Measurements from ENCODE around the gene GRIN1.

Gene GRIN1

DNA sequence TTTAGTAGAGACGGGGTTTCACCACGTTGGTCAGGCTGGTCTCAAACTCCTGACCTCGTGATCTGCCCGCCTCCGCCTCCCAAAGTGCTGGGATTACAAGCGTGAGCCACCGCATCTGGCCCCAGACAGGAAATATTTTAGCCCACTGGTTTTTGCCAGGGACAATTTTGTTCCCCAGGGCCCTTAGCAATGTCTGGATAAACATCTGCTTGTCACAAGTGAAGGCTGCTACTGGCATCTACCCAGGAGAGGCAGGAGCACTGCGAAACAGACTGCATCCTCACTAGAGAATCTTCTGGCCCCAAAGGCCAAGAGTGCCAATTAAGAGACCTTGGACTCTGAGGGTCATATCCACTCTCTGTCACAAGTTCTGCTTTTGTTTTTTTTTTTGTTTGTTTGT is 64.0 kb downstream of the GRIN1 start:
- ChIA-PET CTCF (interaction anchor here (0.6 to 1.5 kb wide), 2 partner anchors 84 to 207 kb away, joined by 3 read pairs; no protein-coding TSS in a partner anchor), POLR2A (interaction anchor here (0.7 to 16.6 kb wide), 5 partner anchors 13 to 117 kb away, joined by 3 to 304 read pairs (median 22); partner anchors contain the start of genes ANAPC2, CYSRT1, MAN1B1 and RNF208)
- no peak overlapping the region for H3K27ac ChIP-seq (ENCODE audit: extremely low read depth, low read depth, low read length)
- peaks cover 9% of the 10 kb centered on the region for H3K4me1 ChIP-seq (ENCODE audit: control insufficient read depth, insufficient read depth, low read length)
- H3K9me3 ChIP-seq (ENCODE audit: control insufficient read depth, insufficient read depth, low read depth, low read length) = no peaks in the 10 kb centered on the region
- no peak overlapping the region for H3K4me3 ChIP-seq (ENCODE audit: low read depth, low read length)
- TF ChIP-seq SP2 (tag by site-specific recombination; IDR thresholded peaks at IDR 0.05) = no peak
- peaks cover under 1 to 15% of the 10 kb centered on the region in 2 experiments; a peak in 2 of 3 replicates for H3K36me3 ChIP-seq (ENCODE audit: control insufficient read depth in 2 of 2, insufficient read depth in 1 of 2, low read length in 2 of 2)

DNA sequence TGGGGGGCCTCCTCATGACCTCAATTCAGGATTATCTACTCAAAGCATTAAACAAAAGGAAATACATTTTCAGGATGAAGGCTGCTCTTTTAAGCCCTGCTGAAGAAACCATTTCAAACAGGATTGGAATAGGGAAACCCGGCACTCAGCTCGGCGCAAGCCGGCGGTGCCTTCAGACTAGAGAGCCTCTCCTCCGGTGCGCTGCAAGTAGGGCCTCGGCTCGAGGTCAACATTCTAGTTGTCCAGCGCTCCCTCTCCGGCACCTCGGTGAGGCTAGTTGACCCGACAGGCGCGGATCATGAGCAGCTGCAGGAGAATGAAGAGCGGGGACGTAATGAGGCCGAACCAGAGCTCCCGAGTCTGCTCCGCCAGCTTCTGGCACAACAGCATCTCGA is 65.8 kb downstream of the GRIN1 start:
- Histone ChIP-seq H3K4me1 (ENCODE audit: control insufficient read depth, insufficient read depth, low read length) (peaks cover 7% of the 10 kb centered on the region), H3K4me3 (ENCODE audit: low read depth, low read length) (peak overlapping the region; percentile 92), H3K27ac (ENCODE audit: extremely low read depth, low read depth, low read length) (peak overlapping the region; percentile 61; the same call in 1 of the 2 replicates), H3K36me3 (ENCODE audit: control insufficient read depth in 2 of 2, insufficient read depth in 1 of 2, low read length in 2 of 2) (peaks cover 7 to 24% of the 10 kb centered on the region in 2 experiments; a peak in 2 of 3 replicates), H3K9me3 (ENCODE audit: control insufficient read depth, insufficient read depth, low read depth, low read length) (no peaks in the 10 kb centered on the region)
- ChIA-PET CTCF (interaction anchor here (0.6 to 1.8 kb wide), 6 partner anchors 12 to 83 kb away, joined by 3 to 7 read pairs (median 5); partner anchors contain the start of gene RNF208), POLR2A (interaction anchor here (0.7 to 16.6 kb wide), 9 partner anchors 15 to 476 kb away, joined by 3 to 304 read pairs (median 4); partner anchors contain the start of genes ANAPC2, CLIC3, CYSRT1 and RNF208)
- TF ChIP-seq PRDM2 (tag by site-specific recombination; IDR thresholded peaks at IDR 0.05; ENCODE audit: borderline replicate concordance) = 0 out of 2 replicates have a peak, but pooled peaks have one; percentile 29
- no peak for TF ChIP-seq ZFP69B (tag by site-specific recombination; IDR thresholded peaks at IDR 0.05)
- TF ChIP-seq ZNF433 (tag by site-specific recombination; IDR thresholded peaks at IDR 0.05; ENCODE audit: low read depth) = no peak
- TF ChIP-seq, protein P1, sequence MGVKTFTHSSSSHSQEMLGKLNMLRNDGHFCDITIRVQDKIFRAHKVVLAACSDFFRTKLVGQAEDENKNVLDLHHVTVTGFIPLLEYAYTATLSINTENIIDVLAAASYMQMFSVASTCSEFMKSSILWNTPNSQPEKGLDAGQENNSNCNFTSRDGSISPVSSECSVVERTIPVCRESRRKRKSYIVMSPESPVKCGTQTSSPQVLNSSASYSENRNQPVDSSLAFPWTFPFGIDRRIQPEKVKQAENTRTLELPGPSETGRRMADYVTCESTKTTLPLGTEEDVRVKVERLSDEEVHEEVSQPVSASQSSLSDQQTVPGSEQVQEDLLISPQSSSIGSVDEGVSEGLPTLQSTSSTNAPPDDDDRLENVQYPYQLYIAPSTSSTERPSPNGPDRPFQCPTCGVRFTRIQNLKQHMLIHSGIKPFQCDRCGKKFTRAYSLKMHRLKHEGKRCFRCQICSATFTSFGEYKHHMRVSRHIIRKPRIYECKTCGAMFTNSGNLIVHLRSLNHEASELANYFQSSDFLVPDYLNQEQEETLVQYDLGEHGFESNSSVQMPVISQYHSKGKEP (tag by site-specific recombination; IDR thresholded peaks at IDR 0.05) = no peak

GRCh38 chr9:137205126-137206069 is 66.4 kb downstream of the GRIN1 start, which contains the start of the genes NDOR1 and TMEM203:
NDOR1 (plus strand) TSS chr9:137205700; CDS start chr9:137205778, 78 bp downstream.
TMEM203 (minus strand) TSS chr9:137205648; CDS start chr9:137205414, 234 bp downstream.
- Histone ChIP-seq H3K9me3 (ENCODE audit: control insufficient read depth, insufficient read depth, low read depth, low read length) (no peaks in the 10 kb centered on the region), H3K36me3 (ENCODE audit: control insufficient read depth in 2 of 2, insufficient read depth in 1 of 2, low read length in 2 of 2) (peaks cover 10 to 30% of the 10 kb centered on the region in 2 experiments; a peak in 2 of 3 replicates), H3K27ac (ENCODE audit: extremely low read depth, low read depth, low read length) (peak within 1 kb of the TSS; percentile 61; the same call in 1 of the 2 replicates), H3K4me1 (ENCODE audit: control insufficient read depth, insufficient read depth, low read length) (peaks cover 7% of the 10 kb centered on the region), H3K4me3 (ENCODE audit: low read depth, low read length) (peak within 1 kb of the TSS; percentile 92)
- POLR2A ChIA-PET = interaction anchor here (0.7 to 16.6 kb wide), 9 partner anchors 16 to 476 kb away, joined by 3 to 304 read pairs (median 4); partner anchors contain the start of genes ANAPC2, CLIC3, CYSRT1 and RNF208
- CTCF ChIA-PET = interaction anchor here (0.6 to 1.8 kb wide), 6 partner anchors 13 to 83 kb away, joined by 3 to 7 read pairs (median 5); partner anchors contain the start of gene RNF208
- no peak for TF ChIP-seq ZNF324 (tag by site-specific recombination; IDR thresholded peaks at IDR 0.05)
- TF ChIP-seq GLI2 (tag by site-specific recombination; IDR thresholded peaks at IDR 0.05; ENCODE audit: borderline replicate concordance, low read depth) = no peak
- no peak for TF ChIP-seq ZNF391 (tag by site-specific recombination; IDR thresholded peaks at IDR 0.05; ENCODE audit: borderline replicate concordance, low read depth)
- peak; percentile 42; the same call in 1 of the 2 replicates for TF ChIP-seq ZBTB20 (tag by site-specific recombination; IDR thresholded peaks at IDR 0.05)
- TF ChIP-seq GLIS1 (tag by site-specific recombination; IDR thresholded peaks at IDR 0.05) = peak; percentile 53; the same call in 1 of the 2 replicates
- no peak for TF ChIP-seq ZFHX2 (tag by site-specific recombination; conservative IDR thresholded peaks at IDR 0.05)
- no peak for TF ChIP-seq ZBTB1 (tag by site-specific recombination; IDR thresholded peaks at IDR 0.05)
- TF ChIP-seq ZNF660 (tag by site-specific recombination; IDR thresholded peaks at IDR 0.05) = peak; percentile 74
- TF ChIP-seq ZNF169 (tag by site-specific recombination; IDR thresholded peaks at IDR 0.05) = no peak
- TF ChIP-seq, protein P2, sequence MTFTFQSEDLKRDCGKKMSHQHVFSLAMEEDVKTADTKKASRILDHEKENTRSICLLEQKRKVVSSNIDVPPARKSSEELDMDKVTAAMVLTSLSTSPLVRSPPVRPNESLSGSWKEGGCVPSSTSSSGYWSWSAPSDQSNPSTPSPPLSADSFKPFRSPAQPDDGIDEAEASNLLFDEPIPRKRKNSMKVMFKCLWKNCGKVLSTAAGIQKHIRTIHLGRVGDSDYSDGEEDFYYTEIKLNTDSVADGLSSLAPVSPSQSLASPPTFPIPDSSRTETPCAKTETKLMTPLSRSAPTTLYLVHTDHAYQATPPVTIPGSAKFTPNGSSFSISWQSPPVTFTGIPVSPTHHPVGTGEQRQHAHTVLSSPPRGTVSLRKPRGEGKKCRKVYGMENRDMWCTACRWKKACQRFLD (tag by site-specific recombination; IDR thresholded peaks at IDR 0.05) = peak; percentile 96
- TF ChIP-seq ZSCAN30 (tag by site-specific recombination; IDR thresholded peaks at IDR 0.05) = peak; percentile 64; the same call in 1 of the 2 replicates
- TF ChIP-seq, protein P3, sequence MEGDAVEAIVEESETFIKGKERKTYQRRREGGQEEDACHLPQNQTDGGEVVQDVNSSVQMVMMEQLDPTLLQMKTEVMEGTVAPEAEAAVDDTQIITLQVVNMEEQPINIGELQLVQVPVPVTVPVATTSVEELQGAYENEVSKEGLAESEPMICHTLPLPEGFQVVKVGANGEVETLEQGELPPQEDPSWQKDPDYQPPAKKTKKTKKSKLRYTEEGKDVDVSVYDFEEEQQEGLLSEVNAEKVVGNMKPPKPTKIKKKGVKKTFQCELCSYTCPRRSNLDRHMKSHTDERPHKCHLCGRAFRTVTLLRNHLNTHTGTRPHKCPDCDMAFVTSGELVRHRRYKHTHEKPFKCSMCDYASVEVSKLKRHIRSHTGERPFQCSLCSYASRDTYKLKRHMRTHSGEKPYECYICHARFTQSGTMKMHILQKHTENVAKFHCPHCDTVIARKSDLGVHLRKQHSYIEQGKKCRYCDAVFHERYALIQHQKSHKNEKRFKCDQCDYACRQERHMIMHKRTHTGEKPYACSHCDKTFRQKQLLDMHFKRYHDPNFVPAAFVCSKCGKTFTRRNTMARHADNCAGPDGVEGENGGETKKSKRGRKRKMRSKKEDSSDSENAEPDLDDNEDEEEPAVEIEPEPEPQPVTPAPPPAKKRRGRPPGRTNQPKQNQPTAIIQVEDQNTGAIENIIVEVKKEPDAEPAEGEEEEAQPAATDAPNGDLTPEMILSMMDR (tag by site-specific recombination; IDR thresholded peaks at IDR 0.05) = no peak

Measured in HEK293 (cell line).